ENCODE data around the gene SRGAP3.
A peak's percentile ranks its signal among the peaks of the same experiment; 100 is the strongest.

The SRGAP3 gene

DNA sequence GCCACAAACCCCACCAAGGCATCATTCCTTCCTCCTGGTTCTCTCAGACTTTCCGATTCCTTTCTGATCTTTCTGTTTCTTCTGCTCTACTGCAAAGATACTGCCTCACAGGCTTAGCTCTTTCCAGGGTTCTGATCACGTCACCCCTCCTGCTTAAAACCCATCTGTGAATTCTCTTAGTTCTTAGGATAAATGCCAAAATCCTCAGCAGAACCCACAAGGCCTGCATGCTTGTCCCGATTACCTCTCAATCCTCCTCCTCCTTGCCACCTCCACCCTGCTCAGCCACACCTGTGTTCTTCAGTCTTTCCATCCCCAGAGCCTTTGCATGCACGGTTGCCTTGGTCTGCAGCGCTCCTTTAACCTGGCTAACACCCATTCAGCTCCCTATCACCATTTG, 84.0 kb downstream of the SRGAP3 start:
- peak overlapping the region; percentile 53; the same call in 1 of the 2 replicates for H3K27ac ChIP-seq
- TF ChIP-seq, protein P1, sequence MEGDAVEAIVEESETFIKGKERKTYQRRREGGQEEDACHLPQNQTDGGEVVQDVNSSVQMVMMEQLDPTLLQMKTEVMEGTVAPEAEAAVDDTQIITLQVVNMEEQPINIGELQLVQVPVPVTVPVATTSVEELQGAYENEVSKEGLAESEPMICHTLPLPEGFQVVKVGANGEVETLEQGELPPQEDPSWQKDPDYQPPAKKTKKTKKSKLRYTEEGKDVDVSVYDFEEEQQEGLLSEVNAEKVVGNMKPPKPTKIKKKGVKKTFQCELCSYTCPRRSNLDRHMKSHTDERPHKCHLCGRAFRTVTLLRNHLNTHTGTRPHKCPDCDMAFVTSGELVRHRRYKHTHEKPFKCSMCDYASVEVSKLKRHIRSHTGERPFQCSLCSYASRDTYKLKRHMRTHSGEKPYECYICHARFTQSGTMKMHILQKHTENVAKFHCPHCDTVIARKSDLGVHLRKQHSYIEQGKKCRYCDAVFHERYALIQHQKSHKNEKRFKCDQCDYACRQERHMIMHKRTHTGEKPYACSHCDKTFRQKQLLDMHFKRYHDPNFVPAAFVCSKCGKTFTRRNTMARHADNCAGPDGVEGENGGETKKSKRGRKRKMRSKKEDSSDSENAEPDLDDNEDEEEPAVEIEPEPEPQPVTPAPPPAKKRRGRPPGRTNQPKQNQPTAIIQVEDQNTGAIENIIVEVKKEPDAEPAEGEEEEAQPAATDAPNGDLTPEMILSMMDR (conservative IDR thresholded peaks at IDR 0.05) = no peak

DNA sequence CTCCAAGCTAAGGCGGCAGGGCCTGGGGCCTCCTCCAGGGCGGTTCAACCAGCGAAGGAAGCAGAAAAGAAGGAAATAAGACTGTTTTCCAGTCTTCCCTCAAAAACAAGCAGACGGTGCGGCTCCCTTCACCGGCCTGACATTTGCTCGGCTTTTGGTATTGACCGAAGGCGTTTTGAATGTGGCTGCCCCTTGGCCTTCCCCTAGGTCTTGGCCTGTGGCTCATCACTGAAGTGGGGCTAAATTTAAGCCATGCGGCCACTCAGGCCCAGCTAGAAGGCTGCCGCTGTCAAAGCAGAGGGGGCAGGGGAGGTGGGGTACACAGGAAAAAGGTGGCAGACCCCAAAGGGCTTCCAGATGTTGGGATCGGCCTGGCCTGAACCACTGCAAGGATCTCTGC, 86.2 kb downstream of the SRGAP3 start:
- no peak overlapping the region; the same call in 1 of the 2 replicates for H3K27ac ChIP-seq
- TF ChIP-seq, protein P1 (conservative IDR thresholded peaks at IDR 0.05) = no peak

DNA sequence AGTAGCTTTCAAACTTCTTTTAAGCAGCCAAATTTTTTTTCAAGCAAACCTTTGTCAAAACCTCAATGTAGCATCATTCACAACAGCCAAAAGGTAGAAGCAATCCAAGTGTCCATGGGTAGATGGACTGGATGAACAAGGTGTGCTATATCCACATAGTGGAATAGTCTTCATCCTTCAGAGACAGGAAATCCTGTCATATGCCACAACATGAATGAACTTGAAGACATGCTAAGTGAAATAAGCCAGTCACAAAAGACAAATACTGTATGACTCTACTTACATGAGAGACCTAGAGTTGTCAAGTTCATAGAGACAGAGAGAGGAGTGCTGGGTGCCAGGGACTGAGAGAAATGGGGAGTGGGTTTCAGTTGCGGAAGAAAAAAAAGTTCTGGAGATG, 87.6 kb downstream of the SRGAP3 start:
- no peak overlapping the region for H3K27ac ChIP-seq
- TF ChIP-seq, protein P1 (conservative IDR thresholded peaks at IDR 0.05) = no peak

DNA sequence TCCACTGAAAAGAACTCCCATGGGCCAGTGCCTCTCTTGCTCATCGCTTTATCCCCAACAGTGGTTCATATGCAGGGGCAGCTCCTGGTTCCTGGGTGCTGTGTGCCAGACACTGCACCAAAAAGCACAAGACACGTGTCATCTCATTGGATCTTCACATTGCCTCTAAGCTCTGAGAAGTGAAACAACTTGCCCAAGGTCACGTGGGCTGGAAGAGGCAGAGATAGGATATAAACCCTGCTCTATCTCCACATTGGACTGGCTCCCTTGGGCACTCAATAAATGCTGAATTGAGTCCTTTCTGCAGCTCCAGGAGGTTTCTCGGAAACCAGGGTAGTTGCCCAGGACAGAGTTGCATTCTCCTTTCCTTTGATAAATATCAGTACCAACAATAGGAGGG, 88.1 kb downstream of the SRGAP3 start:
- TF ChIP-seq, protein P1 (conservative IDR thresholded peaks at IDR 0.05) = no peak
- no peak overlapping the region for H3K27ac ChIP-seq

DNA sequence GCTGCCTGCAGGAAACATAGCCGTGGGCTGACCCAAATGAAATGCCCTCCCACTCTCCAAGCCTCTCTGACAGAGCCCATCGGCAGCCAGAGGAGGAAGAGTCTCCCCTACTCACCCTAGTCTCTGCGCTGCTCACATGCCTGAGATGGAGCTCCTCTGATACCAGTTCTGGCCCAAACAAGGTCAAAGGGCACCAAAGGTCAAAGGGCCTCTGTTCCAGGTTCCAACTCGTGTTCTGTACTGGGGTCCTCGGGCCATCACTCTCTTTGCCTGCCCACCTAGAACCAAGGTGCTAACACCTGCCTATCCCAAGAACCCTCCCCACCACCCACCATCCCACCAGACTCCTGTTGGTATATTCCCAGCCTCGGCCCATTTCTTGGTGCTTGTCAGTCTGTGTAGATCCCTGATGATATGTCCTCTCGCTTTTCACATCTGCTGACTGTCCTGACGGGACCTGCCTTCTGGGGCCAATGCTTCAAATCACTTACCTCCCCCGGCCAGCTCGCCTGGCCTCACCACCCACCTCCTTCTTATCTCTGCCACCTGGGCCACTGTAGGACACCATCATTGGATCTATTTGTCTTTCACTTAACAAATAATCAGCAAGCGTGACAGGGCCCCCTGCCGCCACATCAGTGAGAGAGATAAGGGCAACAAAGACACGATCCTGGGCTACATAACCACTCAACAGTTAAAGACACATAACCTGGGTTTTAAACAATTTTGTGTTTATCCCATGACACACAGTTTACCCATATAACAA, 90.4 kb downstream of the SRGAP3 start:
- TF ChIP-seq, protein P1 (conservative IDR thresholded peaks at IDR 0.05) = no peak
- H3K27ac ChIP-seq = no peak overlapping the region

DNA sequence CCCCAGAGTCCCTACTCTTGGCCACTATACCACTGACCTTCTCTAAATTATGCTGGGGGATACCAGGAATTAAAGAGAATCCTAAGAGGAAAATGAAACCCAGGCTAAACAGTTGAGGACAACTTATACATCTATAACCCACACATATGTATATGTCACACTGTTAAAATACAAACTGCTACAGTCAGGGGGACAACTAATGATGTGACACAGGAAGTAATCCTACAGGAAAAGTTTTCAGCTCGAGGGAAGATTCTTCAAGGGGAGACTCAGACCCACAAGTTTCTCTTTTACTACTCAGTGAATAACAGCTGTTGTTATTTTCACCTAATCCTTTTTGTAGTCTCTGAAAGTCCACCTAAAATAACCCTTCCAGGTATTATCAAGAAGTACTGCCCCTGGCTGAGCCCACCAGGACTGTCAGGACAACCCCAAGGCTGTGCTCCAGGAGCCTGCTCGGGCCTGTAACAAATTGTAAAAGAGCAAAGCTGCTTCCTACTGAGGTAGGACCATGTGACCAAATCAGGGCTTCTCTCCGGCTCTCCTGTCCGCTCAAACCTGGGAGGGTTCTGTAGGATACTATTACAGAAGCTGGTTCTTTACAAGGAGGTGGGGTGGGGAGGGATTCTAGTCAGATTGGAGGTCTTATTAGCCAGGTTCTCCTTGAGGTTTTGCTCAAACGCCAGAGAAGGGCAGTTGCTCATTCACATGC, 91.6 kb downstream of the SRGAP3 start:
- TF ChIP-seq, protein P1 (conservative IDR thresholded peaks at IDR 0.05) = no peak
- no peak overlapping the region for H3K27ac ChIP-seq

DNA sequence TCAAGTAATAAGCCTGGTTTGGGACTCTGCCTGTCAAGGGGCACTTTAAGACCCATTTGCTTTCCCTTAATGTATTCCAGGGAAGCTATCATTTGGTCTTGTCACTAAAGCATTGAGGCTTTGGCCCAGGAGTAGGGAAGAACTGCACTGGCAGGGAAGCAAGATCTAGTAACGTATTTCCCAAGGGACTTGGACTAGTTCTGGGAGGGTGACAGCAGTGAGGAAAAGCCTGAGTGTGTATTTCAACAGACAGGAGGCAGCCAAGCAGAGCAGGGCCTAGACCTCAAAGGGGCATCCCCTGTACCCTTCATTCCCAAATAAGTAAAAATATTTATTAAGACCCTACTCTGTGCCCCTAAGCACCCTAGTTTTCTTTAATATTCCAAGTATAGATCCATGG, 92.8 kb downstream of the SRGAP3 start:
- H3K27ac ChIP-seq = no peak overlapping the region
- TF ChIP-seq, protein P1 (conservative IDR thresholded peaks at IDR 0.05) = no peak

All from VCaP (cell line).